Stimulated activated CD8-positive, alpha-beta memory T cell treated with anti-CD3 and anti-CD28 coated beads, Interleukin-15, amount 100 ng/mL, for 1 hour (primary cell): ENCODE measurements around the gene ITGB3.
"Not testable (repeated sequence)": the region's sequence is repeated elsewhere in the genome, so short reads cannot be mapped to it uniquely, and the experiment has no call there.

Experiments
- DNase-seq: peaks from one replicate; pipeline ENCODE4 v3.0.0-alpha.2; 2020; ENCODE audit warnings: low read depth

ITGB3 gene

DNA sequence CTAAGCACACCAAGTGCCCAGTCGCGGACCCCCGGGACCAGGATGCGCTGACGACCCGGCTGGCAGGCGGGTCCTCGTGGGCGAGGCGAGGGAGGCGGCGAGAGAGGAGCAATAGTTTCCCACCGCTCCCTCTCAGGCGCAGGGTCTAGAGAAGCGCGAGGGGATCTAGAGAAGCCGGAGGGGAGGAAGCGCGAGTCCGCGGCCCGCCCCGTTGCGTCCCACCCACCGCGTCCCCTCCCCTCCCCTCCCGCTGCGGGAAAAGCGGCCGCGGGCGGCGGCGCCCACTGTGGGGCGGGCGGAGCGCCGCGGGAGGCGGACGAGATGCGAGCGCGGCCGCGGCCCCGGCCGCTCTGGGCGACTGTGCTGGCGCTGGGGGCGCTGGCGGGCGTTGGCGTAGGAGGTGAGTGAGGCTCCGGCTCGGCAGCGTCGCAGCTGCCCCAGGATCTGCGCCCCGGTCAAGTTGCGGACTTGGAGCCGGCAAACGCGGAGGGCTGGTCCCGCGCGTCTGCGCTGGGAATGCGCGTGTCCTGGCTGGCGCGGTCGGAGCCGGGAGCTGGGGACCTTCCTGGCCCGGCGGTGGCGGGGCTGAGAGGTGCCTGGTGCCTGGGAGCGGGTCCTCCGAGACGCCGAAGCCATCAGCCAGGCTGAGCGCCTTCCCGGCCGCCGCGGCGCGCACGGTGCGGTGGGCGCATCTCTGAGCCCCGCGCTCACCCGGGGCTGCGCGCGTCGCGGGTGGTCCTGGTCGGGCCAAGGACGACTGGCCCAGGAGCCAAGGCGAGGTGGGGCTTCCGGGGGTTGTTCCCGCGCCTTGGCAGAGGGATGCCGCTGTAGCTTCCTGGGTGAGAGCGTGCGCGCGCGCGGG is at the start of gene ITGB3:
TSS of gene ITGB3 (plus strand) at position 287 of the 862 bp plus-strand sequence. CDS start at position 322, 35 bp downstream.
- DNase-seq = peak; percentile 32

DNA sequence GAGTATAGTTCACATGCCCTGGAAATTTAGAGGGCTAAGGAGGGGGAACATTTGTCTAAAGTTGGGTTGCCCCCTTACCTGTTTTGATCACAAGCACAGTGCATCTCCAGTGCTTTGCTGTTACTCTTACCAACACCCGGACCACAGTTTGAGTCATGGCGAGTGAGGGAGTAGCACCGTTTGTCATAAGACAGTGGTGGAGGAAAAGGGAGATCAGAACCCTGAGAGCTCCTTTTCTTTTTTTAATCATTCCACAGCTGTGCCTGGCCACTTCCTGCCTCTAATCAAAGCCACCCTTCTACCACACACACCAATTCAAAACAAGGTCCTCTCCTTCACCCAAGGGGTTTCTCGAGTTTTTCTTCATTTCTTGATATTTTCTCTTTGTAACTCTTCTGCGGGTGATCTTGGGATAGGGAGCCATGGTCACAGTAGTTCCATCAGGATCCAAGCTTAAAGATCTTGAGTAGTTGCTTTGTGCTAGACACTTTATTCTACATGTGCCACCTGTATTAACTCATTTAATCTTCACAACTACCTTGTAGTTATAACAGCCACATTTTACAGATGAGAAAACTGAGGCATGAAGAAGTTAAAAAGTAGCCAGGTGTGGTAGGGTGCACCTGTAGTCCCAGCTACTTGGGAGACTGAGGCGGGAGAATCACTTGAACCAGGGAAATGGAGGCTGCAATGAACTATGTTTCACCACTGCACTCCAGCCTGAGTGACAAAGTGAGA is 49.5 kb upstream of the ITGB3 start:
- peak; percentile 27 for DNase-seq

DNA sequence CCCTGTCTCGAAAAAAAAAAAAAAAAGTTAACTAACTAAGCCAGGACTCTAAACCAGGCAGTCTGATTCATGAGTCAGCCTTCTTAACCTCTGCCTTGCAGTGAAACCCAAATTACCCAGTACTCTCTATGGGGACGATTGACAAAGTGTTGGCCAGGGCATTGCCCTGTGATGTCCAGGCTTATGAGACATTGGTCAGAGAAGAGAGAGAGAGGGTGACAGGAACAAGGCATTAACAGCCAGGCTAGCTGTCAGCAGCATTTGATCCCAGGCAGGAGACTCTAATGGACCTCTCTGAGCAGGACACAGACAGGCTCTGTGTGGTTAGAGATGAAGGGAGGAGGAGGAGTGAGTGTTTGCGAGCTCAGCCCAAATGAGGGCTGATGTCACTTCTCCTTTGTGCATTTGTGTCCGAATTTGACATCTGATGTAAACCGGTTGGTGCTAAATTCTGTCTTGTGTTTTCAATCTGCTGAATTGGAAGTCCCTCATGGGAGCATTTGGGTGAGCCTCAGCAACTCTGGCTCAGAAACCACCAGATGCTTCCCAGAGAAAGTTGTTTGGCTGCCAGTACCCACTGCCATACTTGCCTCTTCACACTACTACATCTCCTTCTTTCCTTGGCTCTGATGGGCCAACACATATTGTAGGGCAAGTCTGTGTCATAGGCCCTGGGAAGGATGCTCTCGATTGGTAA is 48.8 kb upstream of the ITGB3 start:
- no peak for DNase-seq

- peak; percentile 15 for DNase-seq
Observed at GRCh38 chr17:47205419-47205963, 48.1 kb upstream of the ITGB3 start.

- no peak for DNase-seq
Observed at GRCh38 chr17:47207143-47208067, 46.2 kb upstream of the ITGB3 start.

DNA sequence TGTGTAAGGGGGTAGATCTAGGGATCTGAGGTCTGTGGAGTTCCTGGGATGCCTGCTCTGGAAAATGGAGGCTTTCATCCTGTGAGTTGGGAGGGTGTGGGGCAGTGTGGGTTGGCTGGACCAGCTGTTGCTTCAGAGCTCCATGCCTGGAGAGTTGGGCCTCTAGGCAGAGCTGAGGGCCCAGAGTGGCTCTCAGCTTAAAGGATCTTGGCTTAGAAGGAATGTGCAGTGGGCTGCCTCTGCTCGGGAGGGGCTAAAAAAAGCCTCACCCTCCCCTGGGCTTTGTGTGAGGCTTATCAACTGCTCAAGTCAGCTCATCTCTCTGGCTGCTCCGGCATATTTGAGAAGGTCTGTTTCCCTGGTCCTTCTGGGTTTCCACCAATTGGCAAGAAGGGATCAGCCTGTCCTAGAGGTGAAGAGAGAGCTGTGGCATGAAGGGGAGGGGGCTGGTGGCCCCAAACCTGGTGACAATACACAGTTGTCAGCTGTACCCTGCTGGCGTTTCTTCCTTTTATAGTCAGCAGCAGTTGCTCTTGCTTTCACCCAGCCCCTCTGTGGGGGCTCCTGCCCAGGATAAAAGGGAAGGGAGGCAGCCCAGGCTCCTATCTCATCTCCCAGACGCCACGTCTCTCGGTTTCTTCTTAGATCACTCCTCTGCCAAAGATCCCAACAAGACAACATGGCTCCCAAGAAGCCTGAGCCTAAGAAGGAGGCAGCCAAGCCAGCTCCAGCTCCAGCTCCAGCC is 44.7 kb upstream of the ITGB3 start, which contains the start of gene MYL4:
TSS of gene MYL4 (plus strand) at position 605 of the 745 bp plus-strand sequence. CDS start at position 680, 75 bp downstream.
- no peak for DNase-seq

- no peak for DNase-seq
Observed at GRCh38 chr17:47209499-47209898, 44.1 kb upstream of the ITGB3 start.

- no peak for DNase-seq
Observed at GRCh38 chr17:47210105-47210504, 43.5 kb upstream of the ITGB3 start.

DNA sequence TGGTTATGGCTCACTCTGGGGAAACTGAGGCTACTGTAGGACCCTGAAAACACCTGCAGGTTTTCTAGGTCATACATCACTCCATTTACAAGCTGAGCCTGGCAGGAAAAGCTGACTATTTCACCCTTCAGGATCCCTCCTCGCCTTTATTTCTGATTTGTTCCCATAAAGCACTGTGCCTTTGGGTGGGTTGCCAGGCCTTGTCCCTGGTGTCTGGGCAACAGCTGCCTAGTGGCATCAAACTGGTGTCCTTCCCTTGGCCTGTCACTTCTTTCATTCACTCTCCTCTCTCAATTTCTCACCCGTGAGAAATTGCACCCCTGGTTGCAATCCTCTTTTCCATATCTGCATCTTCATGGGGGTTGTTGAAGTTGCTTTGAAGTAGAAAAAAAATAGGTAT is 42.8 kb upstream of the ITGB3 start:
- DNase-seq = no peak

- no peak for DNase-seq
Observed at GRCh38 chr17:47212458-47212857, 41.2 kb upstream of the ITGB3 start.

- DNase-seq = no peak
Observed at GRCh38 chr17:47213540-47213939, 40.1 kb upstream of the ITGB3 start.

DNA sequence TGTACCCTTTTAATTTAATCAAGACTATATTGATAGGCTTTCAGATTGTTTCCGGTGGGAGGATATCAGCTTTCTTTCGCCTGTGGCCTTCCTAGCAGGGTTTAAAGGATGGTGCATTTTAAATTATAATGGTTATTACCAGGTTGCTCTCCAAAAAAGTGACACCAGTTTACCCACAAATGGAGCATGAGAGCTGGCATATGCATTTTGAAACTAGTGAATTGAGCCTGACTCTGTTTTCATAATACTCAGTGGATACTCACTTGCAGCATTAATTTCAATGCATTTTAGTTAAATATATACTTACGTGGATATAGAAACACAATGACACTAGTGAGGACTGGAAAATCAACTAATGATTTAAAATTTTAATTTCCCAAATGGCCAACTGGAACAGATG is 38.7 kb upstream of the ITGB3 start:
- DNase-seq = no peak

- not testable (repeated sequence) for DNase-seq
Observed at GRCh38 chr17:47216821-47217220, 36.8 kb upstream of the ITGB3 start.

- DNase-seq = not testable (repeated sequence)
Observed at GRCh38 chr17:47217279-47217678, 36.3 kb upstream of the ITGB3 start.

DNA sequence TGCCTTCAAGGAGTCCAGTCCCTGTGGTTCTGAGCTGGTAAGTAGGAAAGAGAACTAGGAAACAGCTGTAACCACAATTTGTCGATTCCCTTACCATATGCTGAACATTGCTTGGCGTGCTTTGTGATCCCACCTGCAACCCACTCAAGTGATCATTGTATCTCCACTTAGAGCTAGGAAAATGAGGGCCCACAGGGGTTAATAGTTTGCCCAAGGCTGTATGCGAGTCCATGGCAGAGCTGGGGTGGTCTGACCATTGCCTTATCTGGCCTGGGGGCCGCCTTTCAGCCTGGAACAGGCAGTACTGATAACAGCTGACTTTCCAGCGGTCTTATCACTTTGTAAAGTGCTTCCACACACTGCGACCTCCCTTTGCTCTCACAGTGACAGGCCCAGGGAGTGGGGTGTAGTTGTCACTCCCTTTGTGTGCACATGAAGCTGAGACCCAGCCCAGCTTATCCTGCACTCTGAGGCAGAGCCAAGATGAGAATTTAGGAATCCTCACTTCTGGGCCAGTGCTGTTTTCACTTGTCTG is 34.7 kb upstream of the ITGB3 start:
- DNase-seq = no peak

GRCh38 chr17:47219621-47220475 is 33.8 kb upstream of the ITGB3 start:
- no peak for DNase-seq

DNA sequence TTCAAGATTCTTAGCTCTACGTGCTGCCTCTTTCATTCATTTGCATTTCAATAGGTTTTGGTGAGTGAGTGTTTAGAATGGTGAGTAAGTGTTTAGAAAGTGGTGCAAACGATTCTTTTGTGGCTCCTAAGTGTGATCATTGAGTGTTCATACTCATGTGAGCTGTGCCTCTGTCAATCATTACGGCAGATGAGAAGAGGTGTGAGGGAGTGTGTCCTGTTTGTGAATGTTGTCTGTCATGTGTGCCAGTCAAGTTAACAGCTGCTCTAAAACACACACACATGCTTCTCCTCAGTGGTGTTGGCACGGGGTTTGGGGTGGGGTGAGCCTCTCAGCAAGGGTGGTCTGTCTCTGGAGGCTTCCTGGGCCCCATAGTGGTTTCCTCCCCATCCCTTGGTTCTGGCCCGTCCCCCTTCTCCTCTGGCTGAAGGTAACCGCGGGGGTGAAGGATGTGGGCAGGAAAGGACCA is 33.1 kb upstream of the ITGB3 start:
- DNase-seq = no peak

GRCh38 chr17:47221154-47221553 is 32.5 kb upstream of the ITGB3 start:
- DNase-seq = no peak

DNA sequence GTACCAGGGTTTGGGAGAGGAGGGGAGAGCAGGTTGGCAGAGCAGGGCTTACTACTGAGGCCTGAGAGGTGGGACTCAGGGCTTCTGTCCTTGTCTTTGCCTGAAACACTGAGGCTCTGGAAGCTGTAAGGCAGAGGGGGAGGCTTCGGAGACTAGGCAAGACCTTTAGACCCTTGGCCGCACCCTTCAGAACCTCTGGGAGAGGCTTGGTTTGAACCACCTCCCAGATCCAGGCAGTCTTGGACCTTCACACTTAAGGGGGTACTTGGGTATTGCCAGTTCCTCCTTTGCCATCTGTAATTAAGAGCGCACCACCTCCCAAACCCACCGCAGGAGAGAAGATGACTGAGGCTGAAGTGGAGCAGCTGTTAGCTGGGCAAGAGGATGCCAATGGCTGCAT is 31.6 kb upstream of the ITGB3 start:
- DNase-seq = no peak
